ENCODE data around the gene DLK1. TPM values are rescaled to one million over a fixed set of nuclear protein-coding genes. Genes with fewer than 3 reads are reported as not detected.

The DLK1 gene
- total RNA-seq, 1 donor from 2014 or later: not detected

- TF ChIP-seq, protein P1, sequence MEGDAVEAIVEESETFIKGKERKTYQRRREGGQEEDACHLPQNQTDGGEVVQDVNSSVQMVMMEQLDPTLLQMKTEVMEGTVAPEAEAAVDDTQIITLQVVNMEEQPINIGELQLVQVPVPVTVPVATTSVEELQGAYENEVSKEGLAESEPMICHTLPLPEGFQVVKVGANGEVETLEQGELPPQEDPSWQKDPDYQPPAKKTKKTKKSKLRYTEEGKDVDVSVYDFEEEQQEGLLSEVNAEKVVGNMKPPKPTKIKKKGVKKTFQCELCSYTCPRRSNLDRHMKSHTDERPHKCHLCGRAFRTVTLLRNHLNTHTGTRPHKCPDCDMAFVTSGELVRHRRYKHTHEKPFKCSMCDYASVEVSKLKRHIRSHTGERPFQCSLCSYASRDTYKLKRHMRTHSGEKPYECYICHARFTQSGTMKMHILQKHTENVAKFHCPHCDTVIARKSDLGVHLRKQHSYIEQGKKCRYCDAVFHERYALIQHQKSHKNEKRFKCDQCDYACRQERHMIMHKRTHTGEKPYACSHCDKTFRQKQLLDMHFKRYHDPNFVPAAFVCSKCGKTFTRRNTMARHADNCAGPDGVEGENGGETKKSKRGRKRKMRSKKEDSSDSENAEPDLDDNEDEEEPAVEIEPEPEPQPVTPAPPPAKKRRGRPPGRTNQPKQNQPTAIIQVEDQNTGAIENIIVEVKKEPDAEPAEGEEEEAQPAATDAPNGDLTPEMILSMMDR (IDR thresholded peaks at IDR 0.05; ENCODE audit: insufficient read depth, low read length, severe bottlenecking): no peak
- no peak overlapping the region for H3K4me3 ChIP-seq (ENCODE audit: low read depth, low read length)
- H3K36me3 ChIP-seq (ENCODE audit: control insufficient read depth, insufficient read depth, low read length): no peaks in the 10 kb centered on the region
- no peak for FAIRE-seq
- DNase-seq (ENCODE audit: low read depth): no peak
- no peaks in the 10 kb centered on the region for H3K27me3 ChIP-seq (ENCODE audit: control insufficient read depth, insufficient read depth, low read length)
Measured at GRCh38 chr14:100748403-100748802, 21.7 kb downstream of the DLK1 start.

GRCh38 chr14:100748944-100749343 lies 22.3 kb downstream of the DLK1 start:
- TF ChIP-seq, protein P1 (IDR thresholded peaks at IDR 0.05; ENCODE audit: insufficient read depth, low read length, severe bottlenecking): no peak
- Histone ChIP-seq H3K36me3 (ENCODE audit: control insufficient read depth, insufficient read depth, low read length) (no peaks in the 10 kb centered on the region), H3K27me3 (ENCODE audit: control insufficient read depth, insufficient read depth, low read length) (no peaks in the 10 kb centered on the region), H3K4me3 (ENCODE audit: low read depth, low read length) (no peak overlapping the region)
- DNase-seq (ENCODE audit: low read depth): no peak
- no peak for FAIRE-seq

DNA sequence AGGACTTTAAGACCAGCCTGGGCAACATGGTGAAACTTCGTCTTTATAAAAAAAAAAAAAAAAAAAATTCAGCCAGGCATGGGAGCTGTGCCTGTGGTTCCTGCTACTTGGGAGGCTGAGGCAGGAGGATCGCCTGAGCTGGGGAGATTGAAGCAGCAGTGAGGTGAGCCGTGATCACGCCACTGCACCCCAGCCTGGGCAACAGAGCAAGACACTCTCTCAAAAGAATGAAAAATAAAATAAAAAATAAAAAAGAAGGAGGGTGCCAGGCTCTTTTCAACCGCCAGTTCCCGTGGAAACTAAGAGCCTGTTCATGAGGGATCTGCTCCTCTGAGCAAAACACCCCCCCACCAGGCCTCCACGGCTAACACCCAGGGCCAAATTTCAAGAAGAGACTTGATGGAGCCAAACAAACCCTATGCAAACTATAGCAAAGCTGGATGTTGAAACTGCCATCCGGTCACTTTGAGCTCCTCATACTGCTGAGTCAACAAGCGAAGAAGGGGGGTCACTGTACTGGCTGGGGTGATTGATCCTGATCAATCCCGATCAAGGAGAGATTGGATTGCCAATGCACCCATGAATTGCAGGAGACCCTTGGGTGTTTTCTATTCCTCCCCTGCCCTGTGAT lies 23.4 kb downstream of the DLK1 start:
- TF ChIP-seq, protein P1 (IDR thresholded peaks at IDR 0.05; ENCODE audit: insufficient read depth, low read length, severe bottlenecking): no peak
- Histone ChIP-seq H3K36me3 (ENCODE audit: control insufficient read depth, insufficient read depth, low read length) (no peaks in the 10 kb centered on the region), H3K27me3 (ENCODE audit: control insufficient read depth, insufficient read depth, low read length) (no peaks in the 10 kb centered on the region), H3K4me3 (ENCODE audit: low read depth, low read length) (no peak overlapping the region)
- FAIRE-seq (no peak), DNase-seq (ENCODE audit: low read depth) (no peak)

DNA sequence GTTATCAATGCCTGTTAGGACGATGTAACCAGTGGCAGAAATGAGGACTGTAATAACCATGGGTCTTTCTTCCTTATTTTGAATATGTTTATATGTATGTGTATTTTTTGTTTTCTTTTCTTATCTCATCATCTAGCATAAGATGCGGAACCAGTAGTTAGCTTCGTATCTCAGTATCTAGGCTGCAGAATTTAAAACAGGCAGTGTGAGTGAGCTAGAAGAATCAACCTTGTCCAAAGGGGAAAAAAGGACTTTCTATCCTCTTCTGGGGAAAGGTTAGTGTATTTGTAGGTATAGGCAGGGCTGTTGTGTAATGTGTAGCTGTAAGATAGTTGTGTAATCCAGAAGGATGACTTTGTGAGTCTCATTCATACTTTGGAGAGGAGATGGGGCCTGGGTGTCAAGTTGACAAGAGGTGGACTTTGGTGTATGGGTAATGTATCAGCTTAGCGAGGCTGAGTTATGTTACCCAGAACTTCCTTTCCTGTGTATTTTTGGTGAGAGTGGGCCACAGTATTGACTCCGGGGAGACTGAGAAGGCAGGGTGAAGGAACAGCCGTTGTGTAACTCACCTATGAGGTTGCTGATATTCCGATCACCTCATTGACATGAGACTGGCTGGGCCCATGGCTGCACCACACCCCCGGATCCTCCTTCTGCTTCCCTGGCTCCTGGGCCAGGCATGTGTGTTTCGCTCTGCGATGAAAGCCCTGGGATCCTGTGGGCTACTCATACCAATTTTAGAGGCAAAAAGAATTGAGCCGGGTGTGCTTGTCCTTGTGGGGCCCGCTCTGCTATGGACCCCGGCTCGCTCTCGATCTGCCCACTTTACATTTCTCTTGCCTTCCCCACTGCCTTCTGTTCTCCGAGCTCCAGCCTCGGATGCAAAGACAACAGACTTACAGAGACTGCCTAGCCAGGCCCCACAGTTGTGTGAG lies 24.3 kb downstream of the DLK1 start:
- no peaks in the 10 kb centered on the region for H3K27me3 ChIP-seq (ENCODE audit: control insufficient read depth, insufficient read depth, low read length)
- FAIRE-seq (peak; percentile 58), DNase-seq (ENCODE audit: low read depth) (peak; percentile 6)
- TF ChIP-seq, protein P1 (IDR thresholded peaks at IDR 0.05; ENCODE audit: insufficient read depth, low read length, severe bottlenecking): no peak
- H3K36me3 ChIP-seq (ENCODE audit: control insufficient read depth, insufficient read depth, low read length): no peaks in the 10 kb centered on the region
- no peak overlapping the region for H3K4me3 ChIP-seq (ENCODE audit: low read depth, low read length)

GRCh38 chr14:100754020-100754419 lies 27.3 kb downstream of the DLK1 start:
- Histone ChIP-seq H3K4me3 (ENCODE audit: low read depth, low read length) (no peak overlapping the region), H3K27me3 (ENCODE audit: control insufficient read depth, insufficient read depth, low read length) (no peaks in the 10 kb centered on the region), H3K36me3 (ENCODE audit: control insufficient read depth, insufficient read depth, low read length) (no peaks in the 10 kb centered on the region)
- DNase-seq (ENCODE audit: low read depth) (no peak), FAIRE-seq (no peak)
- TF ChIP-seq, protein P1 (IDR thresholded peaks at IDR 0.05; ENCODE audit: insufficient read depth, low read length, severe bottlenecking): no peak
